Hepatocyte (in vitro differentiated cells): Measurements from ENCODE around the gene SCFD2. TPM values are rescaled to one million over a fixed set of nuclear protein-coding genes. Genes with fewer than 3 reads are reported as not detected.
"Not testable (repeated sequence)": the region's sequence is repeated elsewhere in the genome, so short reads cannot be mapped to it uniquely, and the experiment has no call there.

Experiments
- DNase-seq: peaks from one replicate; pipeline ENCODE4 v3.0.0-alpha.2; 2016; ENCODE audit warnings: low spot score
- H2AFZ ChIP-seq: fragments of 200-600 bp; sonication (generic); 2 replicates; pipeline ENCODE4 v1.6.0; 2016; ENCODE audit warnings: antibody characterized with exemption, mild to moderate bottlenecking
- H3K27ac ChIP-seq: fragments of 200-600 bp; sonication (generic); 2 replicates; pipeline ENCODE4 v1.5.1; 2016; ENCODE audit warnings: mild to moderate bottlenecking
- H3K27me3 ChIP-seq: fragments of 200-600 bp; sonication (generic); 2 replicates; pipeline ENCODE4 v1.6.1; 2016
- H3K36me3 ChIP-seq: fragments of 200-600 bp; sonication (generic); replicated peaks from 2 replicates; pipeline ENCODE4 v1.5.1; 2016; ENCODE audit warnings: low read depth; ENCODE audit not compliant: insufficient read depth
- H3K4me1 ChIP-seq: fragments of 200-600 bp; sonication (generic); 2 replicates; pipeline ENCODE4 v1.5.1; 2016; ENCODE audit warnings: mild to moderate bottlenecking, moderate library complexity; ENCODE audit not compliant: insufficient read depth
- H3K4me2 ChIP-seq: fragments of 200-600 bp; sonication (generic); 2 replicates; pipeline ENCODE4 v1.6.0; 2016
- H3K4me3 ChIP-seq: fragments of 200-600 bp; sonication (generic); 2 replicates; pipeline ENCODE4 v1.5.1; 2016; ENCODE audit warnings: mild to moderate bottlenecking
- H3K79me2 ChIP-seq: fragments of 200-600 bp; sonication (generic); 2 replicates; pipeline ENCODE4 v1.6.0; 2017; ENCODE audit warnings: mild to moderate bottlenecking
- H3K9me2 ChIP-seq: fragments of 200-600 bp; sonication (generic); replicated peaks from 2 replicates; pipeline ENCODE4 v1.6.0; 2017; ENCODE audit warnings: mild to moderate bottlenecking; ENCODE audit not compliant: insufficient read depth
- H3K9me3 ChIP-seq: fragments of 200-600 bp; sonication (generic); 2 replicates; pipeline ENCODE4 v1.5.1; 2016; ENCODE audit warnings: low read depth, mild to moderate bottlenecking
- H4K20me1 ChIP-seq: fragments of 200-600 bp; sonication (generic); 2 replicates; pipeline ENCODE4 v1.6.0; 2016; ENCODE audit warnings: mild to moderate bottlenecking; ENCODE audit not compliant: insufficient read depth, poor library complexity, severe bottlenecking
- EZH2 ChIP-seq: fragments of 200-600 bp; sonication (generic); IDR thresholded peaks from 2 replicates; pipeline ENCODE4 v1.6.1; 2016; ENCODE audit warnings: antibody characterized with exemption, mild to moderate bottlenecking, borderline replicate concordance
- EZH2phosphoT487 ChIP-seq: fragments of 200-600 bp; sonication (generic); IDR thresholded peaks from one replicate; pipeline ENCODE4 v1.6.1; 2018; ENCODE audit warnings: antibody characterized with exemption, mild to moderate bottlenecking, low read depth, moderate library complexity; ENCODE audit not compliant: unreplicated experiment, severe bottlenecking
- whole genome bisulfite sequencing: methylation state at CpG from one replicate; pipeline ENCODE4 v1.1.6; 2016; ENCODE audit warnings: low lambda C conversion rate; ENCODE audit errors: missing lambda C conversion rate; 5-methylcytosine and 5-hydroxymethylcytosine counted together
- polyA plus RNA-seq: library from polyadenylated mRNA; unstranded; fragments of >200 nt; fragmentation: Nextera tagmentation; extraction: Ambion mirVana; gene quantifications from 2 replicates; pipeline ENCODE4 v1.2.1, GENCODE V29; 2016
- total RNA-seq: library from RNA; depleted of rRNA; stranded (reverse); fragments of >200 nt; gene quantifications from 2 replicates; pipeline ENCODE4 v1.2.3, GENCODE V29; 2014
- TF ChIP-seq, protein P1 (sequence below): fragments of 200-600 bp; sonication (generic); IDR thresholded peaks from 2 replicates; pipeline ENCODE4 v1.5.1; 2016; ENCODE audit warnings: antibody characterized with exemption, mild to moderate bottlenecking; ENCODE audit not compliant: poor library complexity

SCFD2 gene
- total and polyA plus RNA-seq, 2 experiments from 2014 or later: 8.4 to 15.7 TPM

GRCh38 chr4:53147197-53147596, 218.7 kb downstream of the SCFD2 start:
- TF ChIP-seq, protein P1, sequence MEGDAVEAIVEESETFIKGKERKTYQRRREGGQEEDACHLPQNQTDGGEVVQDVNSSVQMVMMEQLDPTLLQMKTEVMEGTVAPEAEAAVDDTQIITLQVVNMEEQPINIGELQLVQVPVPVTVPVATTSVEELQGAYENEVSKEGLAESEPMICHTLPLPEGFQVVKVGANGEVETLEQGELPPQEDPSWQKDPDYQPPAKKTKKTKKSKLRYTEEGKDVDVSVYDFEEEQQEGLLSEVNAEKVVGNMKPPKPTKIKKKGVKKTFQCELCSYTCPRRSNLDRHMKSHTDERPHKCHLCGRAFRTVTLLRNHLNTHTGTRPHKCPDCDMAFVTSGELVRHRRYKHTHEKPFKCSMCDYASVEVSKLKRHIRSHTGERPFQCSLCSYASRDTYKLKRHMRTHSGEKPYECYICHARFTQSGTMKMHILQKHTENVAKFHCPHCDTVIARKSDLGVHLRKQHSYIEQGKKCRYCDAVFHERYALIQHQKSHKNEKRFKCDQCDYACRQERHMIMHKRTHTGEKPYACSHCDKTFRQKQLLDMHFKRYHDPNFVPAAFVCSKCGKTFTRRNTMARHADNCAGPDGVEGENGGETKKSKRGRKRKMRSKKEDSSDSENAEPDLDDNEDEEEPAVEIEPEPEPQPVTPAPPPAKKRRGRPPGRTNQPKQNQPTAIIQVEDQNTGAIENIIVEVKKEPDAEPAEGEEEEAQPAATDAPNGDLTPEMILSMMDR: no peak
- TF ChIP-seq EZH2 (no peak), EZH2phosphoT487 (no peak)
- Histone ChIP-seq H3K4me1 (peaks cover 13% of the 10 kb centered on the region), H3K27ac (no peak overlapping the region), H3K9me3 (no peaks in the 10 kb centered on the region), H2AFZ (no peak overlapping the region), H3K9me2 (no peaks in the 10 kb centered on the region), H3K4me3 (no peak overlapping the region), H4K20me1 (no peaks in the 10 kb centered on the region), H3K27me3 (no peaks in the 10 kb centered on the region), H3K4me2 (no peak overlapping the region), H3K79me2 (no peaks in the 10 kb centered on the region), H3K36me3 (no peaks in the 10 kb centered on the region)
- DNase-seq: no peak
- 89% methylated on average over 4 of the region's 4 CpGs for WGBS

- no peaks in the 10 kb centered on the region for H3K27me3 ChIP-seq
- TF ChIP-seq EZH2phosphoT487: no peak
- no peak for TF ChIP-seq EZH2
- TF ChIP-seq, protein P1: no peak
Observed at GRCh38 chr4:53141308-53141707, 224.6 kb downstream of the SCFD2 start.

GRCh38 chr4:53139256-53139655, 226.6 kb downstream of the SCFD2 start:
- 97% methylated on average over 12 of the region's 32 CpGs for WGBS

More at GRCh38 chr4:53141308-53141707, 224.6 kb downstream of the SCFD2 start:
- H3K4me3 ChIP-seq: no peak overlapping the region
- 92% methylated on average over 2 of the region's 2 CpGs for WGBS
- H4K20me1 ChIP-seq: no peaks in the 10 kb centered on the region
- no peak overlapping the region for H2AFZ ChIP-seq
- no peaks in the 10 kb centered on the region for H3K79me2 ChIP-seq
- no peak overlapping the region for H3K4me2 ChIP-seq
- H3K9me3 ChIP-seq: no peaks in the 10 kb centered on the region
- no peaks in the 10 kb centered on the region for H3K4me1 ChIP-seq
- H3K9me2 ChIP-seq: no peaks in the 10 kb centered on the region
- H3K36me3 ChIP-seq: no peaks in the 10 kb centered on the region
- H3K27ac ChIP-seq: no peak overlapping the region
- DNase-seq: no peak

DNA sequence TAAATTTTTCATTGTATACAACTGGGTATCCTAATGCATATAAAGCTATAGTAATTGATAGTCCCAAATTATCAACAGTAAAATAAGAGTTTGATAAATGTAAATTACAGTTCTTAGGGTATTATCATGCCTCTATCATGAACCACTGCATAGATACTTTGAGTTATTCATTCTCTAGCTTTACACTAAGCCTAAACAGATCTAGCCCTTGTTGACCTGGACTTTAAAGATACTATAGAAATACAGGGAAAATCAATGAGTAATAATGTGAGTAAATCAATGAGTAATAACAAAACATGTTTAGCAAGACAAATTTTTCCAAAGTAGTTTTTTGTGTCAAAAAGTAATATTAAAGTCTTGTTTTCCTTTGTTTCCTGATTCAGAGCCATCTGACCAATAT, 228.4 kb downstream of the SCFD2 start:
- Histone ChIP-seq H3K4me3 (no peak overlapping the region), H3K4me1 (no peaks in the 10 kb centered on the region), H3K27me3 (no peaks in the 10 kb centered on the region), H4K20me1 (no peaks in the 10 kb centered on the region), H3K4me2 (no peak overlapping the region), H3K9me2 (no peaks in the 10 kb centered on the region), H3K79me2 (no peaks in the 10 kb centered on the region), H3K27ac (no peak overlapping the region), H3K9me3 (no peaks in the 10 kb centered on the region), H3K36me3 (no peaks in the 10 kb centered on the region), H2AFZ (no peak overlapping the region)
- TF ChIP-seq EZH2phosphoT487 (no peak), EZH2 (no peak)
- TF ChIP-seq, protein P1: no peak
- no peak for DNase-seq

More at GRCh38 chr4:53139256-53139655, 226.6 kb downstream of the SCFD2 start:
- not testable (repeated sequence) for H3K4me3 ChIP-seq, H3K9me3 ChIP-seq, H3K27ac ChIP-seq, H3K9me2 ChIP-seq, H3K36me3 ChIP-seq, H3K4me2 ChIP-seq, H3K4me1 ChIP-seq, H2AFZ ChIP-seq, DNase-seq, H3K27me3 ChIP-seq, H4K20me1 ChIP-seq, H3K79me2 ChIP-seq
